Stimulated activated CD4-positive, alpha-beta T cell treated with anti-CD3 and anti-CD28 coated beads, Interleukin-12 subunit alpha, Interleukin-12 subunit beta, amount 100 ng/mL, for 48 hours (primary cell): ENCODE results near the gene P4HB.

Experiments used
- DNase-seq, 3 donors: peaks; one replicate each; pipeline ENCODE4 v3.0.0-alpha.2; 2020; ENCODE audit warnings: low read depth in 2 of 3, low spot score in 1 of 3

P4HB gene

DNA sequence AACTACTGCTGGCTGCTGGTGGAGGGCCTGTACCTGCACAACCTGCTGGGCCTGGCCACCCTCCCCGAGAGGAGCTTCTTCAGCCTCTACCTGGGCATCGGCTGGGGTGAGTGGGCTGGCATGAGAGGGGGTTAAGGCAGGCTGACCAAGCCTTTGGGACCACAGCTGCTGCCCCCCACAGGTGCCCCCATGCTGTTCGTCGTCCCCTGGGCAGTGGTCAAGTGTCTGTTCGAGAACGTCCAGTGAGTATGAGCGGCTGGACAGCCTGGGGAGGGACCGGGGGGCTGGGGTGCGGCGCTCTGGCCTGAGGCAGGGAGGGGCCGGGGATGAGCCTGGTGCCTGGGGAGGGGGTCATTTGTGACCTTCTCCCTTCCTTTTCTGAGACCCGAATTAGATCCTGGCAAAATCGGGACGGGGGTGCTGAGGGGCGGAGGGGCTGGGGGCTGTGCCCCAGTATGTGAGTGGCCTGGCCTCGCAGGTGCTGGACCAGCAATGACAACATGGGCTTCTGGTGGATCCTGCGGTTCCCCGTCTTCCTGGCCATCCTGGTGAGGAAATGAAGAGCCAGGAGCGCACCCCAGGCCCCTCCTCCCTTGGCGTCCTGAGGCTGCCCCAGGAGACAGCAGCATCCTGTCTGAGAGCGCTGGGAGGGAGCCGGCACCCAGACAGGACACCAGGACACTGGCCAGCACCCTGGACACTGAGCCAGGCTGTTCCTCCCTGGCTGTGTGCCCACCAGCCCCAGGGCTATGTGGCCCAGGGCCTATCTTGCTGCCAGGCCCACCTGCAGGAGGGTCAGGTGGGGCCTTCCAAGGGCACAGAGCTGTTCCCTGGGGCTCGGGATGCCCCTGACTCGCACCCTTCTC is 48.4 kb downstream of the P4HB start:
- DNase-seq = no peak

DNA sequence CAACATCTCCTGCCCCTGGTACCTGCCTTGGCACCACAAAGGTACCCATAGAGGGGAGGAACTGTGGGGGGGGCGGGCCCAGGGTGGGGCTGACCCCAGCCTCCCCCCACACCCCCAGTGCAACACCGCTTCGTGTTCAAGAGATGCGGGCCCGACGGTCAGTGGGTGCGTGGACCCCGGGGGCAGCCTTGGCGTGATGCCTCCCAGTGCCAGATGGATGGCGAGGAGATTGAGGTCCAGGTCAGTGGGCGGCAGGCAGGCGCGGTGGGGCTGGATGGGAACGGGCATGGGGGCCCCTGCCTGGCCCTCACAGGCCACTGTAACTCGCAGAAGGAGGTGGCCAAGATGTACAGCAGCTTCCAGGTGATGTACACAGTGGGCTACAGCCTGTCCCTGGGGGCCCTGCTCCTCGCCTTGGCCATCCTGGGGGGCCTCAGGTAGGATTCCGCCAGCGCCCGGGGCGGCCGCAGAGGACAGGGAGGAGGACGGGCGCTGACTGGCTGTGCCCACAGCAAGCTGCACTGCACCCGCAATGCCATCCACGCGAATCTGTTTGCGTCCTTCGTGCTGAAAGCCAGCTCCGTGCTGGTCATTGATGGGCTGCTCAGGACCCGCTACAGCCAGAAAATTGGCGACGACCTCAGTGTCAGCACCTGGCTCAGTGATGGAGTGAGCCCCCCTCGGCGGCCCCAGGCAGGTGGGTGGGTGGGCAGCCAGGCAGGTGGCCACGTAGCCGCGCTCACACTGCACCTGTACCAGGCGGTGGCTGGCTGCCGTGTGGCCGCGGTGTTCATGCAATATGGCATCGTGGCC is 49.2 kb downstream of the P4HB start:
- DNase-seq = no peak

DNA sequence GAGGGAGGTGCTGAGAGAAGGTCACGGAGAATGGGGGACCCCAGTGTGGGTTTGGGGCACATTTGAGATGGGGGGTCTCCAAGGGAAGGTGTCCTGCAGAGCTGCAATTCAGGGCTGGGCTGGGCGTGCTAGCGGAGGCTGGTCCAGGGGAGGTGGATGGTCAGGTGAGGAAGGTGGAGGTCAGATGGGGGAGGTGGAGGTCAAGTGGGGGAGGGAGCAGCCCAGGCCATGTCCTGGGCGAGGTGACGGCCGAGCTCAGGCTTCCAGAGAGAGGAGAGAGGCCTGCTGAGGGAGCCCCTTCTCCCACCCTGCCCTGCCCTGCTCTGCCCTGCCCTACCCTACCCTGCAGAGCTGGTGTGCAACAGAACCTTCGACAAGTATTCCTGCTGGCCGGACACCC is 49.9 kb downstream of the P4HB start:
- no peak for DNase-seq

DNA sequence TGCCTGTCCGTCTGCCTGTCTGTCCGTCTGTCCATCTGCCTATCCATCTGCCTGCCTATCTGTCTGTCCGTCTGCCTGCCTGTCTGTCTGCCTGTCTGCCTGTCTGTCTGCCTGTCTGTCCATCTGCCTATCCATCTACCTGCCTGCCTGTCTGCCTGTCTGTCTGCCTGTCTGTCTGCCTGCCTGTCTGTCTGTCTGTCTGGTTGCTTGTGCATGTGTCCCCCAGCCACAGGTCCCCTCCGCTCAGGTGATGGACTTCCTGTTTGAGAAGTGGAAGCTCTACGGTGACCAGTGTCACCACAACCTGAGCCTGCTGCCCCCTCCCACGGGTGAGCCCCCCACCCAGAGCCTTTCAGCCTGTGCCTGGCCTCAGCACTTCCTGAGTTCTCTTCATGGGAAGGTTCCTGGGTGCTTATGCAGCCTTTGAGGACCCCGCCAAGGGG is 50.8 kb downstream of the P4HB start:
- DNase-seq = no peak

DNA sequence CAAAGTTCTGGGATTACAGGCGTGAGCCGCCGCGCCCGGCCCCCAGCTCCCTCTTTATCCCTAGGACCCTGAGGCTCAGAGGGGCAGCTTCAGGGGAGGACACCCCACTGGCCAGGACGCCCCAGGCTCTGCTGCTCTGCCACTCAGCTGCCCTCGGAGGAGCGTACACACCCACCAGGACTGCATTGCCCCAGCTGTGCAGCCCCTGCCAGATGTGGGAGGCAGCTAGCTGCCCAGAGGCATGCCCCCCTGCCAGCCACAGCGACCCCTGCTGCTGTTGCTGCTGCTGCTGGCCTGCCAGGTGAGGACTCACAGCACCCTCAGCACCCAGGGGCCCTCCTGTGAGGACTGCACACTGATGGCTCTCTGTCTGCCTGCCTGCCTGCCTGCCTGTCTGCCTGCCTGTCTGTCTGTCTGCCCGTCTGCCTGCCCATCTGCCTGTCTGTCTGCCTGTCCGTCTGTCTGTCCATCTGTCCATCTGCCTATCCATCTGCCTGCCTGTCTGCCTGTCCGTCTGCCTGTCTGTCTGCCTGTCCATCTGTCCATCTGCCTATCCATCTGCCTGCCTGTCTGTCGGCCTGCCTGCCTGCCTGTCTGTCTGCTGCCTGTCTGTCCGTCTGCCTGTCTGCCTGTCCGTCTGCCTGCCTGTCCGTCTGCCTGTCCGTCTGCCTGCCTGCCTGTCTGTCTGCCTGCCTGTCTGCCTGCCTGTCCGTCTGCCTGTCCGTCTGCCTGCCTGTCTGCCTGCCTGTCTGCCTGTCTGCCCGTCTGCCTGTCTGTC is 51.4 kb downstream of the P4HB start:
- DNase-seq = no peak

DNA sequence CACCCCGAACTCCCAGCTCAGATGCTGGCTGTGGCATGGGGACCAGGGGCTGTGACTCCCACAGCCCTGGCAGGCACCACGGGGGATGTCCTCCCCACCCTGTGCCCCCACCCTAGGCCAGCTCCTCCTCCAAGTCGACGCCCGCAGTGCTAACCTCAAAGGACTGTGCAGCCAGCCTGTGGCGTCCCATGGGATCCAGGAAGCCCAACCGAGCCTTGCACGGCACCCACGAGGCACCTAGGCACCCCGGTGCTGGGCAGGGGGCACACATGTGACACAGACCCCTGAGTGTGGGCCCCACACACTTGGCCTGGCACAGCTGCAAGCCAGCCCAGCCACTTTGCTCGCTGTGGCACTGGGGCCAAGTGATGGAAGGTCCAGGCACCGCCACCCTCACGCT is 52.5 kb downstream of the P4HB start:
- no peak for DNase-seq

DNA sequence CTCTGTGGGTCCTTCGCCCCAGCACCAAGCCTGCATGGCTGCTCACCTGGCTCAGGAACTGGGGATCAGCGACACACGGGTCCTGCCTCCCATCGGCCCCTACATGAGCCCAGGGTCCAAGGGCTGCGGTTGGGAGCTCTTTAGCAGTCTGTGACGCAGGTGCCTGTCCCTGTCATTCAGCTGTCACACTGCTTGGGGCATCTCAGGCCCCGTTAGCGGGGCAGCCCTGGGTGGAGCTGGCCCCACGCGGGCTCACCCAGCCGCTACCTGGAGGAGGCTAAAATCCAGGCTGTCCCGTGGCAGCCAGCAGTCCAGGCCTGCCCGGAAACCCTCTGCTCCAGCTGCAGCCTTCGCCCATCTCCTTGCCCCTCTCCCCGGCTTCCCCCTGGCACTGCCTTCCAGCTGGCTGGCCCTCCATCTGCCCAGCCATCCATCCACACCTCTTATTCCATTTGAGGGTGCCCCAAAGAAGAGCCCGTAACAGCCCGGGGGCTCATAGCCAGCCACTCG is 53.1 kb downstream of the P4HB start:
- no peak for DNase-seq

DNA sequence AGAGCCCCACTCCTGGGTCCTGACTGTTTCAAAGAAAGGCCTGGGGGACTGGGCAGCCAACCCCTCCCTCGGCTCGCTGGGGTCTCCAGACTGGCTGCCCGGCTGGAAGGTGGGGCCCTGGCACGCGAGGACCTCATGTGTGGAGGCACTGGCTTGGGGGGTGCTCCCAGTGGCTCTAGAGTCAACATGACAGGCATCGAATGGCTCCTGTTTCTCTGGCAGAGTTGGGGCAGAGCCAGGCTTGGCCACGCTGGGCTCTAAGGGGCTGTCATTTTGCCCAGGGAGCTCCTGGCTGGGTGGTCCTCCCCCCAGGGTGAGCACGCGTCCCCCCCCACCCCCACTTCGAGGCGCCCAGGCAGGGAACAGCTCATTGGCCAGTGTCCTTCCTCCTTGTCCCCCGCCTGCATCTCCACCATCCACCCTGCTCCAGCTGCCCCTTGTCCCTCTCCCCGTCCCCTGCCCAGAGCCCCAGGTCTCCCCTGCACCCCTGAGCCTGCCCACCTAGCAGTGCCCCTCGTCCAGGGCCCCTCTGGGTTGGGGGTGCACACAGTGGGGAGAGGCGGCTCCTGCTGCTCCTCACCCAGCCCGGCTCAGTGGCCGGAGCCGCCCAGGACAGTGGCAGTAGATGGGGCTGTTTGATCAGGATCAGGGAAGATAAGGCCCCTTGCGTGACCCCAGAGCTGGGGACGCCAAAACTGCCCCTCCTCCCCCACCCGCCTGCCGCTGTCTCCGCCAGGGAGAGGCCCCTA is 53.7 kb downstream of the P4HB start:
- DNase-seq = no peak

DNA sequence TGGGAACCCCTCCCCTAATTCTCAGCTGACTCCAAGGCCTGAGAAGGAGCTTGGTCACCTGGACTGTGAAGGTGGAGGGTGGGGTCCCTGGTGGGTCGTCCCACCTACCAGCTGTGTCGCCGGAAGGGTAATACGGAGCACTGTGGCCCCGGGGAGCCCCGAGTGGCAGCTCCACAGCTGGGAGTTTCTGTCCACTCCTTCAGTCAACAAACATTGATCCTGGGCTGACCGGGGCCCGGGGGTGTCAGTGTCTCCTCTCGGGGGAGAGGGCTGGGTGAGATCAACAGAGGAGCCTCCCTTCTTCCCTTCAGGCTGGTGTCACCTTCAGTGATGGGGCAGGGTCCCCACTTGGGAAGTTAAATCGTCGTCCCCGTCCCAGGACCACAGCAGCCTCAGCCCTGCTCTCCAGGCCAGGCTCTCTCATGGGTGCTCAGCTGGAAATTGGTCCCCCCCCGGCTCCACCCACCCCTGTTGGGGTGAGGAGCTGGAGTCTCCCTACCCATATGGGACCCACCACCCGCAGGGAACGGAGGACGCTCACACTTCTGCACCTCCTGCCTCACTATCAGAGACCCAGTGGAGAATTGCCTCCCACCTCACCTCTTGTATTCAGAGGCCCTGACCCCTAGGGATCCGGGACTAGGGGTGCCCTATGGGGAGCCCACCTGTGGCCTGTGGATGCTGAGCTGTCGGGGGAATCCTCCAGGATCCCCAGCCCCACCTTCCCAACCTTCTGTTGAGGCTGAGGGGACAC is 54.5 kb downstream of the P4HB start:
- no peak for DNase-seq

DNA sequence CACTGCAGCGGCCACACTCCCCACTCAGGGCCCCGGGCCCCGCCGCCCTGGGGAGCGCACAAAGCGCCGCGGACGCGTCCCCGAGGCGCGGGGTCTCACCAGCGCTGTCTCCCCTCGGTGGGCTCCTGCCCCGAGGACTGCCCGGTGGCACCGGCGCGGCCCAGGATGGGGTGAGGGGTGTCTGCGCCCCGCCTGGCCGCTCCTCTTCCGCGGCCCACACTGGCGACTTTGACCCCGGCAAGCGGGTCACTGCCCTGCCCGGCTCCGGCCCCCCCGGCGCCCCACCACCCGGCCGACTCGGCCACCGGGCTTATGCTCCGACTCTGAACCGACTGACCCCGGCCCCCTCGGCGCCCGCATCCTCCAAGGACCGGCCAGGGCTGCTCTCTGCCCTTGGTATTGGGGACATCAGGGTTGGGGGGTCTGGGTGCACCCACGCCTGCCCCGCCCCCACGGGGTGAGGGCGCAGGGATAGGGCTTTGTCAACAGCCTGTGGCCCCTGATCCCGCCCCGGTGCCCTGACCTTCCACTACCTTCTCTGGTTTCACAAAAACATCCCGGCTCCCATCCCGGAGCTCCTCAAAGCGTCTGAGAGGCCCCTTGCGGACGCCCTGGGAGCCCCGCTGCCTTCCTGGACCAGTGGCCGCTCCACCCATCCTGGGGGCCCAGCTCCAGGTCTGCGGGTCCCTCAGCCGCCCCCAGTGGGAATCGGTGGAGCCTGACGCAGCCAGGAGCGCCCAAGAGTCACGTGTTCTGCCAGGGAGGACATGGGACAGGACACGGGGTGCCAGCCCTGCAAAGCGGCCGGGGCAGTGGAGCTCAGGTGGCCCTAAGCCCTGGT is 55.6 kb downstream of the P4HB start:
- DNase-seq = no peak

DNA sequence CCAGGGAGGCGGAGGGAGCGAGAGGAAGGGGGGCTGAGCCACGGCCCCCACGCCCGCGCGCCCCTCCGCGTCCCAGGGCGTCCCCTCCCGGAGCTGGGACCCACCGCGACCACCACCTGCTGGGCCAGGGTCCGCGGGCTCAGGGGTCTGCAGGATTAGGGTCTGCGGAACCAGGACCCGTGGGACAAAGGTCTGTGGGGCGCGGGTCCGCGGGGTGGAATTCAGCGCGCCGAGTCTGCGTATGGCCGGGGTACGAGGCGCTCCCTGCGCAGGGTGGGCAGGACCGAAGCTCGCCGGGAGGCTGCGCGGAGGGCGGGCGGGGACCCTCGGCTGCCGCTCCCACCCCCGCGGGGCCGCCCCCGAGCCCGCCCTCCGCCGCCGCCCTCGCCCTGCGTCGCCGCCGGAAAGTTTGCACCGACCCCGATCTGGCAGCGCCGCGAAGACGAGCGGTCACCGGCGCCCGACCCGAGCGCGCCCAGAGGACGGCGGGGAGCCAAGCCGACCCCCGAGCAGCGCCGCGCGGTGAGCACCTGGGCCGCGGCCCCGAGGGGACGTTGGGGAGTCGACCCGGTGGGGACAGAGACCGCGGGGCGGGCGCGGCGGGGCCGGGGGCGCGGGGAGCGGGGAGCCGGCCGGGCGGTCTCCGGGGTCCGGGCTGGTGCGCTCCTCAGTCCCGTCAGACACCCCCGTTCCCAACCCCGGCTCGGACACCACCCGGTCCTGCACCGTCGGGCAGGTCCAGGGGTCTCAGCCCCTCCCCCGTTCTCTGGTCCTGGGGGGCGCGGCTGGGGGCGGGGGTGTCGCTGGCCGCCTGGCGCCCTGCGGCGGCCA is 56.4 kb downstream of the P4HB start, which contains the start of gene GCGR:
Gene GCGR (plus strand): TSS at position 423 of the 831 bp plus-strand sequence. CDS start 4,869 bp downstream, outside the sequence.
- no peak for DNase-seq

DNA sequence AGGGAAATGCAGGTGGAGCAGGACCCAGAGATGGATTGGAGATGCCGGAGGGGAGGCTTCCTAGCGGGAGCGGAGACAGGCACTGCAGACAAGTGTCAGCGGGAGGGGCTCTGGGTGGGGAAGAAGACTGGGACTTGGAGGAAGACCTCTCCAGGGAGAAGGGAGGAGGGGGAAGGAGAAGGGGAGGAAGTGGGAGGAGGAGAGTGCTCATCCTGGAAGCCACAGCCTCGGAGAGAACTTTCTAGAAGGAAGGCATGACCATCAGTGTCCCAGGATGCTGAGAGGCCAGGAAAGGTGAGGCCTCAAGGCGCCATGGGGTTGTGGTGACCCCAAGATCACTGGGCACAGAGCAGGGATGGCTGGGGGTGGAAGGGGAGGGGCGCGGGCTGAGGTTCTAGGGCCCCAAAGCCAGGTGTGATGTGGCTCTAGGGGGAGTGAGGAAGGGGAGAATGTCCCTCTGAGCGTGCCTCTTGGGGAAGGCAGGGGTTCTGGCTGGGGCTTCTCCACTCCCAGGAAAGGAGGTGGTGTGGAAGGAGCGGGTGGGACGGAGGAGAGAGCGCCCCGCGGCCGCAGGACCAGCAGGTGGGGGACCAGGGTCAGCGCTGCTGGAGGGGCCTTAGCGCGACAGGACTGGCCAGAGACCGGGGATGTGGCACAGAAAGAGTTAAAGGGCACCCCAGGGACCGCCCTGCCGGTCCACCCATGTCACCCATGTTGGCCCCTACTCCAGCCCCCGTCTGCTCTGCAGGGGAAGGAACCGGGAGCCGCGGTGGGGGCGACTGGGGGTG is 57.3 kb downstream of the P4HB start:
- DNase-seq = no peak

DNA sequence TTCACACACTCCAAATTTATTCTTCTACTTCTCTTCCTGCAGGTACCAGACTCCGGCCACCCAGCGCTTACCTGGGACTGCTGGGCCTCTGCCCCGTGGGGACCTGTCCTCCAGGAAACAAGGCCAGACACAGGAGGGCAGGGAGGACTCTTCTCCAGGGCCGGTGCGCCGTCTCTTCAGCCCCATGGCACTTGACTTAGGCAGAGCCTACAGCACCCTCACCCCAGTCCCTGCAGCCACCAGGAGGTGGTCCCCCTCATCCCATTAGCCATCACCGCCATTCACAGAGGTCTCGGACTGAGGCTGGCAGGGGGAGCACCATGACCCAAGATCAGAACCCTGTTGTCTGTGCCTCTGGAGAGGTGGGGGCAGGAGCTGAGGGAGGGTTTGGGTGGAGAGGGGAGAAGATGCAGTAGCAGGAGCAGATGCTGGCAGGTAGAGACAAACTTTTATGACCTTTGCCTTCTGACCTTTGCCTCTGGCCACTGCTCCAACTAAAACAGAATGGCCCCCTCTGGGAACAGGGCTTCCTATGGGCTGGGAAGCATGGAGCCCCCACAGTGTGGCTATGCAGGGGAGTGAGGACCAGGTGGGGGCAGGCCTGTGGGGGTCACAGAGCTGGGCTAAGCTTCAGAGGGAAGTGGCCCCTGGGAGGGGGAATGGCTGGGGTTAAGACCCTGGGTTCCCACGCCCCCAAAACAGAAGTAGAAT is 58.1 kb downstream of the P4HB start:
- no peak for DNase-seq

DNA sequence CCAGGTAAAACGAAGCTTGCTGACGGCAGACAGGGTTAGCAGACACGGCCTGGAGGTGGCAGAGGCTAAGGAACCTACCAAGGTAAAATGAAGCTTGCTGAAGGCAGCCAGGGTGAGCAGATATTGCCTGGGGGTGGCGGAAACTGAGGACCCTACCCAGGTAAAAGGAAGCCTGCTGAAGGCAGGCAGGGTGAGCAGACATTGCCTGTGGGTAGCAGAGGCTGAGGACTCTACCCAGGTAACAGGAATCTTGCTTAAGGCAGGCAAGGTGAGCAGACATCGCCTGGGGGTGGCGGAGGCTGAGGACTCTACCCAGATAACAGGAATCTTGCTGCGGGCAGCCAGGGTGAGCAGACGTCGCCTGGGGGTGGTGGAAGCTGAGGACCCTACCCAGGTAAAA is 59.0 kb downstream of the P4HB start:
- DNase-seq = no peak

DNA sequence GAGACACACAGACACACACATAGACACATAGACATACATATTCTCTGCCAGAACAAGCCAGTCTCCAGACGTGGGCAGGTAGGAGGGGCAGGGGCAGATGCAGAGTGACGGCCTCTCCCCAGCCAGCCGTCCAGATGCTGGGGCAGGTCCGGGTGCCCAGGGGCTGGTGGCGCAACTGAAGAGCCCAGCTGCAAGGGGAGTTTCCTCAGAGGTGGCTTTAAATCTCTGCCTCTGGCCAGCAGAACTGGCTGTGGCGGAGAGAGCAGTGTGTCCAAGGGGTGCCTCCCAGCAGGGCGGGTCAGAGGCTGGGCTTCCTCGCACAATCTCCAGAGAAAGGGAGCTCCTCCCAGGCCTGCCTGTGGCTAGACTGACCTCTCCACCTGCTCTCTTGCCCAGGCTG is 65.8 kb downstream of the P4HB start:
- DNase-seq = no peak

DNA sequence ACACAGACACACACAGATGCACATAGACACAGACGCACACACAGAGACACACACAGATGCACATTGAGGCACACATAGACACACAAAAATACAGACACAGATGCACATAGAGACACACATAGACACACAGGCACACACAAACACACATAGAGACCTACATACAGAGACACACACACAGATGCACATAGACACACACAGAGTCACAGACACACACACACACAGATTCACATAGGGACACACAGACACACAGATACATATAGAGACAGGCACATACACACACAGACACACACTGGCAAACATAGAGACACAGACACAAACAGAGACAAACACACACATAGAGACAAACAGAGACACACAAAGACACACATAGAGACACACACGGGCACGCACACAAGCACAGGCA is 66.3 kb downstream of the P4HB start:
- no peak for DNase-seq
